ENCODE results near the gene CNGA1.
A peak's percentile ranks its signal among the peaks of the same experiment; 100 is the strongest.

Gene CNGA1

GRCh38 chr4:48022192-48022799 lies 5.8 kb upstream of the CNGA1 start:
- no peaks in the 10 kb centered on the region for H3K9me3 ChIP-seq
- TF ChIP-seq CTCF (IDR thresholded peaks at IDR 0.05), result no peak
- no peaks in the 10 kb centered on the region for H3K36me3 ChIP-seq
- no peak overlapping the region for H3K27ac ChIP-seq
- H3K4me1 ChIP-seq (ENCODE audit: control insufficient read depth in 1 of 2, insufficient read depth in 1 of 2, low read depth in 1 of 2, low read length in 1 of 2), result peaks cover under 1 to 2% of the 10 kb centered on the region in 2 experiments
- H3K27me3 ChIP-seq, result peaks cover 55% of the 10 kb centered on the region
- no peak overlapping the region for H3K4me3 ChIP-seq (ENCODE audit: low read depth in 1 of 2, low read length in 1 of 2)

- H3K27me3 ChIP-seq, result peaks cover 67% of the 10 kb centered on the region
- peaks cover 12 to 14% of the 10 kb centered on the region in 2 experiments for H3K4me1 ChIP-seq (ENCODE audit: control insufficient read depth in 1 of 2, insufficient read depth in 1 of 2, low read depth in 1 of 2, low read length in 1 of 2)
- H3K36me3 ChIP-seq, result no peaks in the 10 kb centered on the region
- TF ChIP-seq CTCF (IDR thresholded peaks at IDR 0.05), result no peak
- no peaks in the 10 kb centered on the region for H3K9me3 ChIP-seq
- H3K27ac ChIP-seq, result no peak overlapping the region
- no peak overlapping the region for H3K4me3 ChIP-seq (ENCODE audit: low read depth in 1 of 2, low read length in 1 of 2)
Measured at GRCh38 chr4:48021100-48021499, 4.6 kb upstream of the CNGA1 start.

GRCh38 chr4:48018112-48018511 lies 1.6 kb upstream of the CNGA1 start:
- Histone ChIP-seq H3K4me3 (ENCODE audit: low read depth in 1 of 2, low read length in 1 of 2) (no peak overlapping the region), H3K36me3 (no peaks in the 10 kb centered on the region), H3K9me3 (no peaks in the 10 kb centered on the region), H3K27ac (no peak overlapping the region), H3K27me3 (peaks cover 94% of the 10 kb centered on the region), H3K4me1 (ENCODE audit: control insufficient read depth in 1 of 2, insufficient read depth in 1 of 2, low read depth in 1 of 2, low read length in 1 of 2) (peaks cover 13 to 18% of the 10 kb centered on the region in 2 experiments)
- TF ChIP-seq CTCF (IDR thresholded peaks at IDR 0.05), result no peak

DNA sequence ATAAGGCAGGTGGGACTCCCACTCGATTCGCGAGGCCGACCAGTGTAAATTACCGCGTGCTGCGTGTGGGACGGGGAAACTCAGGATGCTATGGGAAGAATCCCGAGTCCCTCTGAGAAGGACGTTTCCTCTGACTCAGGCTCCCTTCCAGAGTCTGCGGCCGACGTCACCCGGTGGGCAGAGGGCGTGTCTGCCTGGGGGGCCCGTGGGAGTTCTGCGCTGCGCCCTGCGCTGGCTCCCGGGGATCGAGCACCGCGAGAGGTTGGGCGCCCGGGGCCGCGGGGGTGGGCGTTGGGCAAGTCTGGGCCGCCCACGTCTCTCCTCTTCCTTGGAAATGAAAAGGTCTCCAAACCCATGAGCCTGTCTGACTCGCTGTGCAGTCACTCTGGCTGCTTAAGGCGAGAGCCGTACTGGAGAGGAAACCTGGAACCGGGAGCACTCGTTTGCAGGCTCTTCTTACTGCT lies 659 bp upstream of the CNGA1 start:
- Histone ChIP-seq H3K4me1 (ENCODE audit: control insufficient read depth in 1 of 2, insufficient read depth in 1 of 2, low read depth in 1 of 2, low read length in 1 of 2) (peaks cover 13 to 18% of the 10 kb centered on the region in 2 experiments), H3K4me3 (ENCODE audit: low read depth in 1 of 2, low read length in 1 of 2) (peak overlapping the region; percentile 46 to 67), H3K36me3 (no peaks in the 10 kb centered on the region), H3K9me3 (no peaks in the 10 kb centered on the region), H3K27ac (no peak overlapping the region), H3K27me3 (peaks cover 85% of the 10 kb centered on the region)
- no peak for TF ChIP-seq CTCF (IDR thresholded peaks at IDR 0.05)

GRCh38 chr4:48015678-48016077 lies 803 bp downstream of the CNGA1 start:
- H3K36me3 ChIP-seq, result no peaks in the 10 kb centered on the region
- TF ChIP-seq CTCF (IDR thresholded peaks at IDR 0.05), result no peak
- no peak overlapping the region for H3K27ac ChIP-seq
- H3K9me3 ChIP-seq, result no peaks in the 10 kb centered on the region
- peaks cover 13 to 18% of the 10 kb centered on the region in 2 experiments for H3K4me1 ChIP-seq (ENCODE audit: control insufficient read depth in 1 of 2, insufficient read depth in 1 of 2, low read depth in 1 of 2, low read length in 1 of 2)
- H3K27me3 ChIP-seq, result peaks cover 75% of the 10 kb centered on the region
- no peak overlapping the region for H3K4me3 ChIP-seq (ENCODE audit: low read depth in 1 of 2, low read length in 1 of 2)

All from neutrophil (primary cell).